Parathyroid adenoma (tissue), 2 donors: ENCODE data around the gene FAM72C.
"Not testable (repeated sequence)": the region's sequence is repeated elsewhere in the genome, so short reads cannot be mapped to it uniquely, and the experiment has no call there.

Experiments
- H2AFZ ChIP-seq: fragments of 300-600 bp; sonication (generic); one replicate; pipeline ENCODE4 v1.7.0; 2017; ENCODE audit warnings: antibody characterized with exemption, mild to moderate bottlenecking
- H3K27ac ChIP-seq: fragments of 300-600 bp; sonication (generic); one replicate; pipeline ENCODE4 v1.7.0; 2017
- H3K27me3 ChIP-seq: fragments of 300-600 bp; sonication (generic); one replicate; pipeline ENCODE4 v1.7.0; 2017; ENCODE audit warnings: low read length; ENCODE audit not compliant: control insufficient read depth, insufficient read depth
- H3K36me3 ChIP-seq: fragments of 300-600 bp; sonication (generic); one replicate; pipeline ENCODE4 v1.7.0; 2017; ENCODE audit warnings: low read length; ENCODE audit not compliant: control insufficient read depth, insufficient read depth
- H3K4me1 ChIP-seq: fragments of 300-600 bp; sonication (generic); one replicate; pipeline ENCODE4 v1.7.0; 2017; ENCODE audit warnings: control low read depth
- H3K4me2 ChIP-seq: fragments of 300-600 bp; sonication (generic); one replicate; pipeline ENCODE4 v1.7.0; 2017; ENCODE audit warnings: low read length
- H3K4me3 ChIP-seq: fragments of 300-600 bp; sonication (generic); one replicate; pipeline ENCODE4 v1.7.0; 2017; ENCODE audit warnings: low read depth, low read length
- H3K79me2 ChIP-seq: fragments of 300-600 bp; sonication (generic); one replicate; pipeline ENCODE4 v1.7.0; 2017; ENCODE audit warnings: control low read depth
- H3K9ac ChIP-seq: fragments of 300-600 bp; sonication (generic); one replicate; pipeline ENCODE4 v1.7.0; 2017; ENCODE audit warnings: mild to moderate bottlenecking
- H3K9me3 ChIP-seq: fragments of 300-600 bp; sonication (generic); one replicate; pipeline ENCODE4 v1.7.0; 2017; ENCODE audit warnings: low read length; ENCODE audit not compliant: control insufficient read depth
- donor health status: primary hyperparathyroidism.

FAM72C gene

GRCh38 chr1:144002141-144002881 lies 30.5 kb upstream of the FAM72C start:
- H3K27ac ChIP-seq, H3K4me3 ChIP-seq, H3K4me1 ChIP-seq, H3K9ac ChIP-seq, H3K36me3 ChIP-seq, H3K27me3 ChIP-seq, H3K79me2 ChIP-seq, H3K9me3 ChIP-seq, H2AFZ ChIP-seq, H3K4me2 ChIP-seq: not testable (repeated sequence)

GRCh38 chr1:144001077-144001476 lies 29.3 kb upstream of the FAM72C start:
- H2AFZ ChIP-seq, H3K27ac ChIP-seq, H3K4me1 ChIP-seq, H3K27me3 ChIP-seq, H3K9me3 ChIP-seq, H3K36me3 ChIP-seq, H3K79me2 ChIP-seq, H3K4me3 ChIP-seq, H3K9ac ChIP-seq, H3K4me2 ChIP-seq: not testable (repeated sequence)

- H3K4me1 ChIP-seq, H3K79me2 ChIP-seq, H3K27me3 ChIP-seq, H3K9ac ChIP-seq, H3K4me2 ChIP-seq, H3K27ac ChIP-seq, H3K36me3 ChIP-seq, H3K4me3 ChIP-seq, H3K9me3 ChIP-seq, H2AFZ ChIP-seq: not testable (repeated sequence)
These were observed 24.2 kb upstream of the FAM72C start for GRCh38 chr1:143996020-143996419.

- not testable (repeated sequence) for H3K4me3 ChIP-seq, H3K27me3 ChIP-seq, H3K27ac ChIP-seq, H3K79me2 ChIP-seq, H3K9ac ChIP-seq, H3K9me3 ChIP-seq, H2AFZ ChIP-seq, H3K4me2 ChIP-seq, H3K36me3 ChIP-seq, H3K4me1 ChIP-seq
These were observed 21.6 kb upstream of the FAM72C start for GRCh38 chr1:143993301-143993907.

GRCh38 chr1:143990699-143991098 lies 18.9 kb upstream of the FAM72C start:
- not testable (repeated sequence) for H2AFZ ChIP-seq, H3K4me1 ChIP-seq

GRCh38 chr1:143989719-143990118 lies 17.9 kb upstream of the FAM72C start:
- H3K27ac ChIP-seq, result not testable (repeated sequence)

More at GRCh38 chr1:143990699-143991098, 18.9 kb upstream of the FAM72C start:
- not testable (repeated sequence) for H3K27me3 ChIP-seq, H3K4me2 ChIP-seq, H3K36me3 ChIP-seq, H3K9me3 ChIP-seq, H3K27ac ChIP-seq, H3K9ac ChIP-seq, H3K4me3 ChIP-seq, H3K79me2 ChIP-seq

GRCh38 chr1:143989427-143989712 lies 17.6 kb upstream of the FAM72C start:
- not testable (repeated sequence) for H3K27me3 ChIP-seq, H3K36me3 ChIP-seq, H3K9ac ChIP-seq, H3K4me2 ChIP-seq, H3K9me3 ChIP-seq, H3K4me1 ChIP-seq, H3K79me2 ChIP-seq, H3K4me3 ChIP-seq, H2AFZ ChIP-seq, H3K27ac ChIP-seq

More at GRCh38 chr1:143989719-143990118, 17.9 kb upstream of the FAM72C start:
- H3K27me3 ChIP-seq, H3K4me1 ChIP-seq, H3K9me3 ChIP-seq, H2AFZ ChIP-seq, H3K4me3 ChIP-seq, H3K4me2 ChIP-seq, H3K36me3 ChIP-seq, H3K79me2 ChIP-seq, H3K9ac ChIP-seq: not testable (repeated sequence)

- H3K27me3 ChIP-seq, H3K9me3 ChIP-seq, H3K36me3 ChIP-seq, H3K4me2 ChIP-seq, H3K79me2 ChIP-seq, H3K4me3 ChIP-seq, H3K9ac ChIP-seq, H3K4me1 ChIP-seq, H3K27ac ChIP-seq, H2AFZ ChIP-seq: not testable (repeated sequence)
These were observed 17.0 kb upstream of the FAM72C start for GRCh38 chr1:143988602-143989426.

- not testable (repeated sequence) for H3K9me3 ChIP-seq, H3K4me1 ChIP-seq, H3K27me3 ChIP-seq, H3K4me2 ChIP-seq, H3K4me3 ChIP-seq, H3K36me3 ChIP-seq, H2AFZ ChIP-seq, H3K27ac ChIP-seq, H3K9ac ChIP-seq, H3K79me2 ChIP-seq
These were observed 16.1 kb upstream of the FAM72C start for GRCh38 chr1:143987868-143988267.

GRCh38 chr1:143984721-143985473 lies 13.1 kb upstream of the FAM72C start:
- not testable (repeated sequence) for H3K27me3 ChIP-seq, H3K9ac ChIP-seq, H3K4me3 ChIP-seq, H3K79me2 ChIP-seq, H3K4me2 ChIP-seq, H3K9me3 ChIP-seq, H3K4me1 ChIP-seq, H2AFZ ChIP-seq, H3K36me3 ChIP-seq, H3K27ac ChIP-seq
